ENCODE measurements around the gene ARMH4.

Gene ARMH4

GRCh38 chr14:57979376-57980048 lies 172.5 kb downstream of the ARMH4 start:
- TF ChIP-seq FOXP2 (optimal IDR thresholded peaks at IDR 0.05; ENCODE audit: borderline replicate concordance, extremely low read depth, extremely low read length, insufficient read depth) (no peak), POLR2AphosphoS5 (IDR thresholded peaks at IDR 0.05; ENCODE audit: low read depth, low read length) (no peak), TAF1 (IDR thresholded peaks at IDR 0.05; ENCODE audit: borderline replicate concordance, insufficient read depth, low read length) (no peak), SIN3A (IDR thresholded peaks at IDR 0.05; ENCODE audit: borderline replicate concordance, insufficient read depth, low read length) (no peak)
- TF ChIP-seq, protein P1, sequence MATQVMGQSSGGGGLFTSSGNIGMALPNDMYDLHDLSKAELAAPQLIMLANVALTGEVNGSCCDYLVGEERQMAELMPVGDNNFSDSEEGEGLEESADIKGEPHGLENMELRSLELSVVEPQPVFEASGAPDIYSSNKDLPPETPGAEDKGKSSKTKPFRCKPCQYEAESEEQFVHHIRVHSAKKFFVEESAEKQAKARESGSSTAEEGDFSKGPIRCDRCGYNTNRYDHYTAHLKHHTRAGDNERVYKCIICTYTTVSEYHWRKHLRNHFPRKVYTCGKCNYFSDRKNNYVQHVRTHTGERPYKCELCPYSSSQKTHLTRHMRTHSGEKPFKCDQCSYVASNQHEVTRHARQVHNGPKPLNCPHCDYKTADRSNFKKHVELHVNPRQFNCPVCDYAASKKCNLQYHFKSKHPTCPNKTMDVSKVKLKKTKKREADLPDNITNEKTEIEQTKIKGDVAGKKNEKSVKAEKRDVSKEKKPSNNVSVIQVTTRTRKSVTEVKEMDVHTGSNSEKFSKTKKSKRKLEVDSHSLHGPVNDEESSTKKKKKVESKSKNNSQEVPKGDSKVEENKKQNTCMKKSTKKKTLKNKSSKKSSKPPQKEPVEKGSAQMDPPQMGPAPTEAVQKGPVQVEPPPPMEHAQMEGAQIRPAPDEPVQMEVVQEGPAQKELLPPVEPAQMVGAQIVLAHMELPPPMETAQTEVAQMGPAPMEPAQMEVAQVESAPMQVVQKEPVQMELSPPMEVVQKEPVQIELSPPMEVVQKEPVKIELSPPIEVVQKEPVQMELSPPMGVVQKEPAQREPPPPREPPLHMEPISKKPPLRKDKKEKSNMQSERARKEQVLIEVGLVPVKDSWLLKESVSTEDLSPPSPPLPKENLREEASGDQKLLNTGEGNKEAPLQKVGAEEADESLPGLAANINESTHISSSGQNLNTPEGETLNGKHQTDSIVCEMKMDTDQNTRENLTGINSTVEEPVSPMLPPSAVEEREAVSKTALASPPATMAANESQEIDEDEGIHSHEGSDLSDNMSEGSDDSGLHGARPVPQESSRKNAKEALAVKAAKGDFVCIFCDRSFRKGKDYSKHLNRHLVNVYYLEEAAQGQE (IDR thresholded peaks at IDR 0.05; ENCODE audit: insufficient read depth in 1 of 2, low read depth in 2 of 2, low read length in 2 of 2): no peak

DNA sequence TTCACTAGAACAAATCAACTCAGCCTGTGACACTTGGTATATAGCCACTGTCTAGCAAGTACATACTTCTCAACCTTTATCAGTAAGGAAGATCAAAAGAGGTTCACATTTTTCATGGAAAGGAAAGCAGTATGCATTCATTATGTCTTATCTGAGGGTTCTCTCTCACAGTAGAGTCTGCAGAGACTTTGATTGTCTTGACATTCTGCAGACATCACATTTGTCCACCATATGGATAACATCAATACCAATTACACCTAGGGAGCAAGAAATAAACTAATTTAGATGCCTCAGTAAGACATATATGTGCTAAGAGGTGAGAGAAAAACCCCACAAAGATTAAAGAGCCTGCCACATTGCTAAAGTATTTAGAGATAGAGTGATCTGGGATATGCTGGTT lies 175.3 kb downstream of the ARMH4 start:
- TF ChIP-seq, protein P1 (IDR thresholded peaks at IDR 0.05; ENCODE audit: insufficient read depth in 1 of 2, low read depth in 2 of 2, low read length in 2 of 2): no peak
- TF ChIP-seq FOXP2 (optimal IDR thresholded peaks at IDR 0.05; ENCODE audit: borderline replicate concordance, extremely low read depth, extremely low read length, insufficient read depth) (no peak), POLR2AphosphoS5 (IDR thresholded peaks at IDR 0.05; ENCODE audit: low read depth, low read length) (no peak), TAF1 (IDR thresholded peaks at IDR 0.05; ENCODE audit: borderline replicate concordance, insufficient read depth, low read length) (no peak), SIN3A (IDR thresholded peaks at IDR 0.05; ENCODE audit: borderline replicate concordance, insufficient read depth, low read length) (no peak)

GRCh38 chr14:57974896-57975295 lies 177.1 kb downstream of the ARMH4 start:
- no peak for TF ChIP-seq POLR2AphosphoS5 (IDR thresholded peaks at IDR 0.05; ENCODE audit: low read depth, low read length)
- TF ChIP-seq FOXP2 (optimal IDR thresholded peaks at IDR 0.05; ENCODE audit: borderline replicate concordance, extremely low read depth, extremely low read length, insufficient read depth): no peak
- TF ChIP-seq, protein P1 (IDR thresholded peaks at IDR 0.05; ENCODE audit: insufficient read depth in 1 of 2, low read depth in 2 of 2, low read length in 2 of 2): no peak
- no peak for TF ChIP-seq TAF1 (IDR thresholded peaks at IDR 0.05; ENCODE audit: borderline replicate concordance, insufficient read depth, low read length)
- no peak for TF ChIP-seq SIN3A (IDR thresholded peaks at IDR 0.05; ENCODE audit: borderline replicate concordance, insufficient read depth, low read length)

- TF ChIP-seq POLR2AphosphoS5 (IDR thresholded peaks at IDR 0.05; ENCODE audit: low read depth, low read length) (no peak), FOXP2 (optimal IDR thresholded peaks at IDR 0.05; ENCODE audit: borderline replicate concordance, extremely low read depth, extremely low read length, insufficient read depth) (no peak), SIN3A (IDR thresholded peaks at IDR 0.05; ENCODE audit: borderline replicate concordance, insufficient read depth, low read length) (no peak), TAF1 (IDR thresholded peaks at IDR 0.05; ENCODE audit: borderline replicate concordance, insufficient read depth, low read length) (no peak)
- TF ChIP-seq, protein P1 (IDR thresholded peaks at IDR 0.05; ENCODE audit: insufficient read depth in 1 of 2, low read depth in 2 of 2, low read length in 2 of 2): no peak
These were observed 181.4 kb downstream of the ARMH4 start for GRCh38 chr14:57970594-57970993.
